Skin epidermis (tissue), 12 donors: ENCODE results near the gene AKR1A1.
"Not testable (repeated sequence)": the region's sequence is repeated elsewhere in the genome, so short reads cannot be mapped to it uniquely, and the experiment has no call there.

Experiments
- H3K27ac ChIP-seq, 21 experiments: fragments of 200-600 bp; sonication (generic) in 11 of 21; one replicate each; pipeline ENCODE4 v1.5.0; 2020; ENCODE audit warnings: mild to moderate bottlenecking in 3 of 21, inconsistent platforms in 2 of 21, moderate library complexity in 2 of 21
- H3K4me3 ChIP-seq, 7 experiments: fragments of 200-600 bp; sonication (generic) in 2 of 7; one replicate each; pipeline ENCODE4 v1.5.0; 2020; ENCODE audit warnings: inconsistent platforms in 2 of 7, mild to moderate bottlenecking in 2 of 7, moderate library complexity in 1 of 7

The AKR1A1 gene

DNA sequence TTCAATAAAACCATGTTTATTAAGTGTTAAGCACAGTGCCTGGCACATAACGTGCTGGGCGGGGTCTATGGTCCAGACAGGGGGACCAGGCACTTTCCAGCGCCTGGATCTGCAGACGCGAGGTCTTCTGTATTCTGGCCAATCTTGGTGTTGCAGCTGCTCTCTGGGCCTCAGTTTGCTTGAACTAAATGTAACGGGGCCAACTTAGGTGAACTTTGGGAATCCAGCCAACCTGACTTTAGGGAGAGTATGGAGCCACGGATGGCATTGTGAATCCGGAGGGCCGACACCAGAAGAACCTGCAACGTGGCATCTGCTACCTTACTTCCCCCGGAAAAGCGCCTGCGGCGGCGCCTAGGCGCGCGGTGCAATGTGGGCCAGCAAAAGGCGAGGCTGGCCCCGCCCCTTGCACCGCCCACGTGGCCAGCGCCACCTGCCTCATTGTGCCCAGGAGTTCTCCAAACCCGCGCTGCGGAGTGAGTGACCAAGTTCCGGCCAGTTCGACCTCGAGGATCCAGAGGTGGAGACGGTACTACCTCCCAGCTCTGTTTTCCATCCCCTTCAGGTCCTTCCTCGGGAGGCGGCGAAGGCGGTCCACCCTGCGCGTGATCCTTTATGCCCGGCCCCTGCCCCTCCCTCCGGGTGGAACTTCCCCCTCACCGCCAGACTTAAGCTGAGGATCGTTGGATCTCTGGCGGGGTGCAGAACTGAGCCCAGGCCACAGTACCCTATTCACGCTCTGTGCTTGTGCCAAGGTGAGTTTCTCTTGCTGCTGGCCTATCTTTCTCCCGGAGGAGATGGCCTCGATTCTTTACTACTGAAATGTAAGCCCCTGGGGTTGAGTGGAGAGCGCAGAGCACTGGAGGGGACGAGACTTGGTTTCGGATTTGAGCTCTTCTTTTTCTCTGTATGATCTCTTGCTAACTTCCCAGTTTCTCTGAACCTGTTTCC lies at the start of gene AKR1A1:
TSS of gene AKR1A1 (plus strand) at position 426 of the 951 bp plus-strand sequence. CDS start 10,969 bp downstream, outside the sequence.
- Histone ChIP-seq H3K4me3 (peak within 1 kb of the TSS; percentile 42 to 80 (median 57)), H3K27ac (peak within 1 kb of the TSS in 20 of 21 experiments; percentile 68 to 93 (median 82))

DNA sequence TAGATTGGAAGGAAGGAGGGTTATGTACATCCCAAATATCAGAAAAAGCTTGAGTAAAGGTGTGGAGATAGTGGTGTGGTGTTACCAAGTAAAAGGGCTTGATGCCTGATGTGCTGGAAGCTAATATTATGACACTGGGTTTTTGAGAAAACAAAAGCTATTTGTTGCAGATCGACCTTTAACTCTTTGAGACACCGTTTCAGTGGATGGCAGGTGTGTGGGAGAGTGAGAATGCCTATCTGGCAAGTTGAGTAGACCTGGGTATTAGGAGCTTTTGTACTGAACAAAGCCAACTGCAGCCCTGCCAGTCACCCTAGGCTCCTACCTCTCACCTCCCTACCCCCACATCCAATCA lies 49.1 kb upstream of the AKR1A1 start:
- peak overlapping the region in 2 of 21 experiments; percentile 19 to 31 for H3K27ac ChIP-seq
- no peak overlapping the region for H3K4me3 ChIP-seq

DNA sequence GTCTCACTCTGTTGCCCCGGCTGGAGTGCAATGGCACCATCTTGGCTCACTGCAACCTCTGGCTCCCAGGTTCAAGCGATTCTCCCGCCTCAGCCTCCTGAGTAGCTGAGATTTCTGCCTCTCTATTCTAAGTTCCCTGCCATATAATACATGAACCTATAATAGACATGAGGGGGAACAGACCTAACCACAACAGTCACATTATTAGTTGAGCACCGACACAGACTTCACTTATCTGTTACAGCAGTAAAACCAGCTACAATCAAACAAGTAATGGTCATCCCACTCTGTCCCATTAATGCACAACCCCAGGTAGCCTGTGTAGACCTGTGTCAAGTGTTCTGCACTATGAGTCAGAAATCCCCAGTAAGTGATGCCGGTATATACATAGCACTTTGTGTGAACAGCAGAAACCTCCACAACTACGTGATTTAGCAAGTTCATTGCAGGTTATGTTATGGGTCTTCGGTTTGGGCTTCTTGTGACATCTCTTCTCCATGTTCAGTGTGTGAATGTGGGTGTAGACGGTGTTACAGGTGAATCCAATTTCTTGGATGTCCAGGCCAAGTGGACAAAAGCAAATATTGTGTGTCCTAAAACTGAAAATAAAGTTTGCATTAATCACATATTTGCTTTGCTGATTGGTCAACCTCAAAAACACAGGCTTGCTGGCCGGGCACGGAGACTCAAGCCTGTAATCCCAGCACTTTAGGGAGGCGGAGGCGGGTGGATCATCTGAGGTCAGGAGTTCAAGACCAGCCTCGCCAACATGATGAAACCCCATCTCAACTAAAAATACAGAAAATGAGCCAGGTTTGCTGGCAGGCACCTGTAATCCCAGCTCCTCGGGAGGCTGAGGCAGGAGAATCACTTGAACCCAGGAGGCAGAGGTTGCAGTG lies 46.9 kb upstream of the AKR1A1 start:
- H3K4me3 ChIP-seq = no peak overlapping the region

DNA sequence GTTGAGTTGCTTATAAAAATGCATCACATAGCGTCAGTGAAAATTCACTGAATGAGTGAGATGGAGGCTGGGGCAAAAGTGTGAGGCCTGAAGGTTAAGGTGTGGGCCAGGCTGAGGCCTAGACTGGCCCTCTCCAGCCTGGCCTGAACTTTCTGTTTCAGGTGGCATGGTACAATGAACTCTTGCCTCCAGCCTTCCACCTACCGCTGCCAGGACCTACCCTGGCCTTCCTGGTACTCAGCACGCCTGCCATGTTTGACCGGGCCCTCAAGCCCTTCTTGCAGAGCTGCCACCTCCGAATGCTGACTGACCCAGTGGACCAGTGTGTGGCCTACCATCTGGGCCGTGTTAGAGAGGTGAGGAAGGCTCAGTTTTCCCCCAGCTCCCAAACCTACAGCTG lies 43.4 kb upstream of the AKR1A1 start:
- peak overlapping the region in 1 of 21 experiments; percentile 26 for H3K27ac ChIP-seq
- no peak overlapping the region for H3K4me3 ChIP-seq

More for the DNA sequence above, 46.9 kb upstream of the AKR1A1 start:
- no peak overlapping the region for H3K27ac ChIP-seq

DNA sequence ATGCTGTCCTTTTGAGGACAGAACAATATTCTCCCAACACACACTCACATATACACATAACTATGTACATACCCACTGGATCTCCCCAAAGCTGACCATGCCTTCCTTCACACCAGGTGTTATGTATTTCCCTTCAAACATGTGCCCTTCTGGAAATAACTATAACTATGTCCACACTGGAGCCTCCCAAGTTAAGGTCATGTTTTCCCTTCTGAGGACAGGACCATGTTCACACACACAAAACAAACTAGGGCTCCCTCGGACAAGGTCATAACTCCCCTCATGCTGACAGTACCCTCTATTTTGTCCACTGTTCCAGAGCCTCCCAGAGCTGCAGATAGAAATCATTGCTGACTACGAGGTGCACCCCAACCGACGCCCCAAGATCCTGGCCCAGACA lies 42.7 kb upstream of the AKR1A1 start:
- no peak overlapping the region for H3K4me3 ChIP-seq
- H3K27ac ChIP-seq = peak overlapping the region in 1 of 21 experiments; percentile 20

DNA sequence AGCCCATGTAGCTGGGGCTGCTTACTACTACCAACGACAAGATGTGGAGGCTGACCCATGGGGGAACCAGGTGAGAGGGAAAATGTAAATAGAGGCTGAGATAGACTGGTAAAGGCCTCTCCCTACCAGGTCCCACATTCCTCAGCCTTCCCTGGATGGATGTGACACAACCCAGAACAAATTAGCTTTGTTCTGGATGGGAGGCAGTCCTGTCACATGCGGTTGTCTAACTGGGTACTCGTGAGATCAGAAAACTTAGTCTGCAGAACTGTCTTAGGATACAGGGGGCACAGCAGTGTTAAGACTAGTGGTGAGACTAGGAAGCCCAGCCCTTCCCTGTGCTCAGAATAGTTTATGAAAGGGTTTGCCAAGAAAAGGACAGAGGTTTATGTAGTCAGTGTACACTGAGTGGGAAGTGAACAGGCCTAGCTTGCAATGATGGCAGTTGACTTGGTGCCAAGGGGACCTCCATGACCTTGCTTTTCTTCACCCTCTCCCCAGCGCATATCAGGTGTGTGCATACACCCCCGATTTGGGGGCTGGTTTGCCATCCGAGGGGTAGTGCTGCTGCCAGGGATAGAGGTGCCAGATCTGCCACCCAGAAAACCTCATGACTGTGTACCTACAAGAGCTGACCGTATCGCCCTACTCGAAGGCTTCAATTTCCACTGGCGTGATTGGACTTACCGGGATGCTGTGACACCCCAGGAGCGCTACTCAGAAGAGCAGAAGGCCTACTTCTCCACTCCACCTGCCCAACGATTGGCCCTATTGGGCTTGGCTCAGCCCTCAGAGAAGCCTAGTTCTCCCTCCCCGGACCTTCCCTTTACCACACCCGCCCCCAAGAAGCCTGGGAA lies 42.1 kb upstream of the AKR1A1 start:
- Histone ChIP-seq H3K27ac (peak overlapping the region in 2 of 21 experiments; percentile 20 to 21), H3K4me3 (no peak overlapping the region)

DNA sequence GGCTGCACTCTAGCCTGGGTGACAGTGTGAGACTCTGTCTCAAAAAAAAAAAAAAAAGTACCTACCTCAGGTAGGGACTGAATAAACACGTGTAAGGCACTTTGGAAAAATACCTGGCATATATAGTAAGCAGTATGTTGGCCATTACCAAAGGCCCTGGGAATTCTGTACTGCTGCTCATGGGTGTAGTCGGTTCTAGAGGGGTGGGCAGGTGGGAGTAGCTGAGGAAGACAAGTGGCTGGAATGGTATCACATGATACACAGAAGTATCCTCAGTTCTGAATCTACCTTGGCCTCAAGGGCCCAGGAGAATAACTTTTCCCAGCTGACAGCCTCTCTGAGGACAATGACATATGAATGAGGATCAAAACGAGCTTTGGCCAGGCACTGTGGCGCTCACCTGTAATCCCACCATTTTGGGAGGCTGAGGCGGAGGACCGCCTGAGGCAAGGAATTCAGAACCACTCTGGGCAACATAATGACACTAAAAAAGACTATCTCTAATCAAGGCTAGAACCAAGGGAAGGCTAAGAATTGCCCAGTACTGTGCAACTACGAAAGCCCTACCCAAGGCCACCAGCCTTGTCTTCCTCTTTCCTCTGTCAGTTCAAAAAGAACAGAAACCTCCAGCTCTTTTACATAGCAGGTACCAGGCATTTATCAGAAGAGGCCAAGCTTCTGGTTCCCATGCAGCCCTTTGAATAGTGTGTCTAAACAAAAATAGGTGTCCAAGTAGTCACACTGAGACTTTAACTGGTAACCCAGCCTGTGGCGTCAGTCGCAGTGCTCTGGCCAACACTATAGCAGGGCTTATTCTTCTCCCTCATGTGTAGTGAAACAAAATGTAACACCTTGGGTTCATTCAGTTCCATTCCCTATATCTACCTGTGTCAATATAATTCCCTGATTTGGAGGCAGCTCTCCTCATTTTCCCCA lies 40.3 kb upstream of the AKR1A1 start:
- no peak overlapping the region for H3K27ac ChIP-seq
- H3K4me3 ChIP-seq = no peak overlapping the region

DNA sequence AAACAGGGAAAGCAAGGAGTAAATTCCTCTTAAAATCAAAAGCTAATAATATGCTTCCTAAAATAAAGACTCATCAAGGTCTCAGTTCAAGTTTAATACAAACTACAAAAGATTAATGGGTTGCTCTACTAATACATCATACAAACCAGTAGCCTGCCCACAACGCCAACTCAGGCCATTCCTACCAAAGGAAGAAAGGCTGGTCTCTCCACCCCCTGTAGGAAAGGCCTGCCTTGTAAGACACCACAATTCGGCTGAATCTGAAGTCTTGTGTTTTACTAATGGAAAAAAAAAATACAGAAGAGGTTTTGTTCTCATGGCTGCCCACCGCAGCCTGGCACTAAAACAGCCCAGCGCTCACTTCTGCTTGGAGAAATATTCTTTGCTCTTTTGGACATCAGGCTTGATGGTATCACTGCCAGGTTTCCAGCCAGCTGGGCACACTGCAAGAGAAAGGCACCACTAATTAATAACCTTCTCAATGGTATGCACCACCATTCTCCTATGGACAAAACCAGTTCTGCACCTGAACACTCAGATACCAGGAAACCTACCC lies 39.6 kb upstream of the AKR1A1 start:
- Histone ChIP-seq H3K4me3 (no peak overlapping the region), H3K27ac (no peak overlapping the region)

DNA sequence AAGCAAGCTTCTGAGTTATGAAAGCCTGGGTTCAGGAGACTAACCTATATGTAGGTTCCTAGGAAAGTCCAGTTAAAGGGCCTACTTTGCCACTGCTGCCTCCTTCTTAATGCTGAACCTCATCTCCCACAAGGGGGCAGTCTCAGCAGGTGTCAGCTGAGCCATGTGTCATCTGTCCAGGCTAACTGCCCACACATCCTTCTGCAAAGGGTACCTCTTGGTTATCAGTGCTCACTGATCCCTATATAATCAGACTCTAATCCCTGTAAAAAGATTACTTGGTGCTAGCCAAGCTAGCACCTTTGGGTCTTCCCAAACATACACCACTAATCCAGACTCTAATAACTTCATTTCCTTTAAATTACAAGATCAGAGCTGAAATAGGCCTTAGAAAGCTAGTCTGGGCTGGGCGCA lies 38.0 kb upstream of the AKR1A1 start:
- Histone ChIP-seq H3K27ac (no peak overlapping the region), H3K4me3 (no peak overlapping the region)

DNA sequence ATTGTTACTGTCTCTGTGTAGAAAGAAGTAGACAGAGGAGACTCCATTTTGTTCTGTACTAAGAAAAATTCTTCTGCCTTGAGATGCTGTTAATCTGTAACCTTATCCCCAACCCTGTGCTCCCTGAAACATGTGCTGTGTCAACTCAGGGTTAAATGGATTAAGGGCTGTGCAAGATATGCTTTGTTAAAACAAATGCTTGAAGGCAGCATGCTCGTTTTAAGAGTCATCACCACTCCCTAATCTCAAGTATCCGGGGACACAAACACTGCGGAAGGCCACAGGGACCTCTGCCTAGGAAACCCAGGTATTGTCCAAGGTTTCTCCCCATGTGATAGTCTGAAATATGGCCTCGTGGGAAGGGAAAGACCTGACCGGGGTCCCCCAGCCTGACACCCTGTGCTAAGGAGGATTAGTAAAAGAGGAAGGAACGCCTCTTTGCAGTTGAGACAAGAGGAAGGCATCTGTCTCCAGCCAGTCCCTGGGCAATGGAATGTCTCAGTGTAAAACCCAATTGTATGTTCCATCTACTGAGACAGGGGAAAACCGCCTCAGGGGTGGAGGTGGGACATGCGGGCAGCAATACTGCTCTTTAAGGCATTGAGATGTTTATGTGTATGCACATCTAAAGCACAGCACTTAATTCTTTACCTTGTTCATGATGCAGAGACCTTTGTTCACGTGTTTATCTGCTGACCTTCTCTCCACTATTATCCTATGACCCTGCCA lies 36.9 kb upstream of the AKR1A1 start:
- not testable (repeated sequence) for H3K27ac ChIP-seq, H3K4me3 ChIP-seq

DNA sequence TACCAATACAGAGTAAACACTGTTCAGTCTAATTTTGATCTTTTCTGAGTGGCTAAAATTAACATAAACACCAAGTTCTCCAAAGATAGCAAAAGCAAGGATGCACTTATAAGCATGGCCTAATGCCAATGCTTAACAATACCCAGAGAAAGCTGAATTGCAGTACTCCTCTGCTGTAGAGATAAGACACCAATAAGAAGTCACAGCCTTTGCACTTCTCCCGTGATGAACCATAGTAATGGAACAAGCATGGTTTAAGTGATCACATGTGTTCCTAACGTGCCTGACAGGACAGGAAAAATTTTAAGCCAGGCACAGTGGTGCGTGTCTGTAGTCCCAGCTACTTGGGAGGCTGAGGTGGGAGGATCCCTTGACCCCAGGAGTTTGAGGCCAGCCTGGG lies 34.6 kb upstream of the AKR1A1 start:
- H3K27ac ChIP-seq = no peak overlapping the region

DNA sequence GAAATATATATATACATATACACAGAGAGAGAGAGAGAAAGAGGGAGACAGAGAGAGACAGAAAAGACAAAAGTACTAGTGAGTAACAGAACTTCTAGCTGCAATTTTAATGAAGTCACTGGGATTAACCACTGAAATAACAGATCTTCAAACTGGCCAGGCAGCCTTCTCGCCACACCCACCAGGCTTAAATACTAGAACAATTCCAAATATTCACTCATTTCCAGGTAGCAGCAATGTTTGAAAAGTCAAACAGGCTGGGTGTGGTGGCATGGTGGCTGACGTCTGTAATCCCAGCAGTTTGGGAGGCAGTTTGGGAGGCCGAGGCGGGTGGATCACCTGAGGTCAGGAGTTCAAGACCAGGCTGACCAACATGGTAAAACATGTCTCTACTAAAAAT lies 34.2 kb upstream of the AKR1A1 start:
- Histone ChIP-seq H3K4me3 (no peak overlapping the region), H3K27ac (peak overlapping the region in 1 of 21 experiments; percentile 12)

More for the DNA sequence above, 34.6 kb upstream of the AKR1A1 start:
- H3K4me3 ChIP-seq = no peak overlapping the region

DNA sequence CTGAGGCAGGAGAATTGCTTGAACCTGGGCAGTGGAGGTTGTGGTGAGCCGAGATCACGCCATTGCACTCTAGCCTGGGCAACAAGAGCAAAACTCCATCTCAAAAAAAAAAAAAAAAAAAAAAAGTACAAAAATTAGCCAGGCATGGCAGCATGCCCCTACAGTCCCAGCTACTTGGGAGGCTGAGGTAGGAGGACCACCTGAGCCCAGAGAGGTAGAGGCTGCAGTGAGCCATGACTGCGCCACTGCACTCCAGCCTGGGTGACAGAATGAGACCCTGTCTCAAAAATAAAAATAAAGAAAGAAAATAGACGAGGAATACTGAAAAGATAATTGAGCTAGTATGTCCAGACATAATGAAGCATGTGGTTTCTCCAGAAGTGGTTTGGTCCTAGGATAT lies 32.3 kb upstream of the AKR1A1 start:
- not testable (repeated sequence) for H3K4me3 ChIP-seq, H3K27ac ChIP-seq

DNA sequence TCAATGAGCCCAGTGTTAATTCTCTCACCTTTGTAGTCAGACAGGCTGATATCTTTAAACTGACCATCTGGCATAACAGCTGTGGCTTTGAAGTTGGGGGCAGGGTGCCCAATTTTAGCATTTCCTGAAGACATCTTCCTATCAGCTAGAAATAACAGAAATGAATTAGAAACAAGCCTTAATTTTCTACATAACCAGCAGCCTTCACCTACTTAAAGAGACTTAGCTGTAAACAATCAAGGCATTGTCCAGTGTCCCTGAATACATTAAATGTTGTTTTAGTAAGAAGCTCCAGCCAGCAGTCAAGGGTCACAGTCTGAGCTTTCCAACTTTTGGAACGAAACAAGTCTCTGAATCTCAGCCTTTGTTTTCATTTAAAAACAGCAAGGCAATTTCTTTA lies 31.7 kb upstream of the AKR1A1 start:
- H3K4me3 ChIP-seq = no peak overlapping the region

DNA sequence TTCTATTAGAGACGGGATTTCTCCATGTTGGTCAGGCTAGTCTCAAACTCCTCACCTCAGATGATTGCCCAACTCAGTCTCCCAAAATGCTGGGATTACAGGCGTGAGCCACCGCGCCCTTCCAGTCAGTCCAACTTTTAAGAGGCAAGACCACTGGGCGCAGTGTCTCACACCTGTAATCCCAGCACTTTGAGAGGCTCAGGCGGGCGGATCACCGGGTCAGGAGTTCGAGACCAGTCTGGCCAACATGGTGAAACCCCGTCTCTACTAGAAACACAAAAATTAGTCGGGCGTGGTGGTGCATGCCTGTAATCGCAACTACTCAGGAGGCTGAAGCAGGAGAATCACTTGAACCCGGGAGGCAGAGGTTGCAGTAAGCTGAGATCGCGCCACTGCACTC lies 30.9 kb upstream of the AKR1A1 start:
- Histone ChIP-seq H3K4me3 (peak overlapping the region in 3 of 7 experiments; percentile 4 to 92 (median 68)), H3K27ac (peak overlapping the region in 2 of 21 experiments; percentile 93 to 95)

More for the DNA sequence above, 31.7 kb upstream of the AKR1A1 start:
- peak overlapping the region in 1 of 21 experiments; percentile 35 for H3K27ac ChIP-seq

DNA sequence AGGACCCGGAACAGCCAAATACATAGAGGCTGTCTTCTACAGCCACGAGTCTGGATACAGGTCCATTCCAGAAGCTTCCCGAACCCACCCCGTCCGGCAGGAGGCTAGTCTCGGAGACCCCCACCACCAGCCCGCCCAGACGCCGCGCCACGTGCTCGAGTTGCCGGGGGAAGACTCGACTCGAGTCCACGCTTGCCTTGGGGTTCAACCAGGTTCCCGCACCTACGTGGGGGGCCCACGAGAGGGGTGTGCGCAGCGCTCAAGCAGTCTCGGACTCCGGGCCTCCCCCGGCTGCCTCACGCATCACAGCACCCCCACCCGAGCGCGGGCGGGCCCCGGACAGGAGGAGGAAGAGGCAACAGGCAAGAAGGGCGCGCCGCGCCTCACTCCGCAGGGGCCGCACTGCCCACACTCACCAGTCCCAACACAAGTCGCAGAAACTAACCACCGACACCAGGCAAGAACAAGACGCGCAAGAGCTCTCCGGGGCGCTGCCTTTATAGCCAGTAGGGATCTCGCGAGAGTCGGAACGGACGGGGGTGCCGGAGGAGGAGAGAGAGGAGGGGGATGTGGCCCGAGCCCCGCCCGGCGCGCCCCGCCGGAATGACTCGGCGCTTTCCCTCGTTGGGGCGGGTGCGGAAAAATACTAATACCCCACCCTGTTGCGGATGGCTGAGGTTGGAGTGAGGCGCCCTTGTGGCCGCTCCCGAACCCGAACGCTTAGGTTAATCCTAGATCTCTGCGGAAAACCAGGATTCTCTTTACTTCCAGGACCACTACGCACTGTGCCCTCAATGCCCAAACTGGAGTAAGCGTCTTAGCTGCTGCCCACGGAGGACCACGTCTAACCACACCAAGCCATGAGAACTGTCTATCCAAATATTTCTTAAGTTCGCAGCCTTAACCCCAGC lies 29.0 kb upstream of the AKR1A1 start, which contains the start of gene PRDX1:
TSS of gene PRDX1 (minus strand) at position 472 of the 911 bp plus-strand sequence. CDS start 2,841 bp downstream, outside the sequence.
- Histone ChIP-seq H3K4me3 (peak within 1 kb of the TSS; percentile 68 to 98 (median 89)), H3K27ac (peak within 1 kb of the TSS; percentile 61 to 99 (median 93))
